Endothelial cell of umbilical vein (primary cell): ENCODE measurements around the gene EPB41L3. TPM values are rescaled to one million over a fixed set of nuclear protein-coding genes. Genes with fewer than 3 reads are reported as not detected.

ENCODE experiments used
- BruUV-seq: library from RNA; stranded (reverse); fragments of 400-500 nt; replicated peaks from 2 replicates; lab custom pipeline; 2021; lab: Mats Ljungman, UMichigan
- CTCF ChIA-PET: fragments of 300-600, 350-600 bp; sonication (Branson Sonifier 250); formaldehyde crosslinking; loops from one replicate; lab custom pipeline; 2021; ENCODE audit warnings: antibody characterized with exemption, inconsistent platforms; lab: Charles Lee
- POLR2A ChIA-PET: fragments of 300-600, 350-600 bp; sonication (Branson Sonifier 250); formaldehyde crosslinking; loops from one replicate; lab custom pipeline; 2021; ENCODE audit warnings: antibody characterized with exemption, inconsistent platforms; lab: Charles Lee
- DNase-seq: peaks from one replicate; pipeline ENCODE4 v3.0.0-alpha.2; 2011; ENCODE audit warnings: low read depth, low spot score
- FAIRE-seq: peaks from 2 replicates; lab custom pipeline; 2011; peaks lifted over from hg19 to GRCh38; lab: Jason Lieb, UNC
- H2AFZ ChIP-seq: 2 replicates; pipeline ENCODE4 v1.6.0; 2012; ENCODE audit warnings: low read depth, low read length, control low read depth, inconsistent platforms
- H3K27ac ChIP-seq: 2 replicates; pipeline ENCODE4 v1.5.1; 2011; ENCODE audit warnings: low read depth, mild to moderate bottlenecking, control low read depth, low read length, moderate library complexity; ENCODE audit not compliant: insufficient read depth
- H3K27me3 ChIP-seq, 2 experiments: 2 replicates each; pipeline versions ENCODE4 v1.6.0 to v1.6.1; 2011; ENCODE audit warnings: low read length in 2 of 2, mixed read lengths in 1 of 2; ENCODE audit not compliant: control insufficient read depth in 2 of 2, insufficient read depth in 2 of 2
- H3K36me3 ChIP-seq, 2 experiments: 2 replicates in 1 of 2; 3 replicates in 1 of 2; pipeline ENCODE4 v1.5.1; 2011; ENCODE audit warnings: low read length in 2 of 2, mild to moderate bottlenecking in 1 of 2, moderate library complexity in 1 of 2; ENCODE audit not compliant: control insufficient read depth in 2 of 2, insufficient read depth in 2 of 2; ENCODE audit errors: extremely low read depth in 1 of 2
- H3K4me1 ChIP-seq: 3 replicates; pipeline ENCODE4 v1.5.1; 2011; ENCODE audit warnings: mild to moderate bottlenecking, low read length; ENCODE audit not compliant: control insufficient read depth, insufficient read depth; ENCODE audit errors: extremely low read depth
- H3K4me2 ChIP-seq: 2 replicates; pipeline ENCODE4 v1.6.1; 2011; ENCODE audit warnings: low read length, control low read depth, mixed read lengths; ENCODE audit not compliant: insufficient read depth
- H3K4me3 ChIP-seq, 3 experiments: fragments of 200-600 bp in 1 of 3; sonication (generic), shearing (Covaris generic) in 1 of 3; replicated peaks in 1 of 3; 2 replicates each; pipeline ENCODE4 v1.5.1; 2011 to 2016; ENCODE audit warnings: control low read depth in 3 of 3, low read length in 3 of 3, mild to moderate bottlenecking in 2 of 3, inconsistent platforms in 1 of 3, low read depth in 1 of 3, moderate library complexity in 1 of 3; ENCODE audit not compliant: insufficient read depth in 1 of 3
- H3K79me2 ChIP-seq: 2 replicates; pipeline ENCODE4 v1.6.0; 2012; ENCODE audit warnings: low read length, inconsistent platforms; ENCODE audit not compliant: control insufficient read depth, insufficient read depth
- H3K9ac ChIP-seq: replicated peaks from 2 replicates; pipeline ENCODE3; 2011; ENCODE audit warnings: low read length, control low read depth; ENCODE audit not compliant: insufficient read depth; ENCODE audit errors: extremely low read depth
- H3K9me1 ChIP-seq: replicated peaks from 3 replicates; pipeline ENCODE4 v1.6.0; 2011; ENCODE audit warnings: mild to moderate bottlenecking, low read length; ENCODE audit not compliant: control insufficient read depth, insufficient read depth; ENCODE audit errors: extremely low read depth
- H3K9me3 ChIP-seq: replicated peaks from 2 replicates; pipeline ENCODE4 v1.5.1; 2012; ENCODE audit warnings: low read length, inconsistent platforms; ENCODE audit not compliant: control insufficient read depth, insufficient read depth
- H4K20me1 ChIP-seq: replicated peaks from 2 replicates; pipeline ENCODE3; 2011; ENCODE audit warnings: mild to moderate bottlenecking, low read length; ENCODE audit not compliant: control insufficient read depth, insufficient read depth; ENCODE audit errors: extremely low read depth
- CTCF ChIP-seq, 2 donors: IDR thresholded peaks; 1 replicate in 1 of 2; 2 replicates in 1 of 2; pipeline ENCODE4 v1.5.1; 2011; ENCODE audit warnings: low read length in 2 of 2, mild to moderate bottlenecking in 2 of 2, moderate library complexity in 2 of 2, control low read depth in 1 of 2, inconsistent platforms in 1 of 2, low read depth in 1 of 2; ENCODE audit not compliant: insufficient read depth in 1 of 2; ENCODE audit errors: extremely low read depth in 1 of 2
- EZH2 ChIP-seq: IDR thresholded peaks from 2 replicates; pipeline ENCODE4 v1.6.1; 2012; ENCODE audit warnings: borderline replicate concordance, low read depth, mild to moderate bottlenecking, moderate library complexity, low read length, inconsistent platforms; ENCODE audit not compliant: severe bottlenecking
- FOS ChIP-seq: IDR thresholded peaks from 2 replicates; pipeline ENCODE4 v1.6.1; 2011; ENCODE audit warnings: mild to moderate bottlenecking, low read length, moderate library complexity, borderline replicate concordance; ENCODE audit not compliant: insufficient read depth
- GATA2 ChIP-seq: IDR thresholded peaks from 2 replicates; pipeline ENCODE4 v1.7.0; 2011; ENCODE audit warnings: low read depth, mild to moderate bottlenecking, moderate library complexity, mixed read lengths, low read length; ENCODE audit not compliant: insufficient read length, insufficient read depth
- JUN ChIP-seq: IDR thresholded peaks from 2 replicates; pipeline ENCODE4 v1.6.1; 2011; ENCODE audit warnings: borderline replicate concordance, low read depth; ENCODE audit not compliant: insufficient read length, insufficient read depth
- MAX ChIP-seq: IDR thresholded peaks from 2 replicates; pipeline ENCODE4 v1.6.1; 2011; ENCODE audit not compliant: insufficient read depth, insufficient read length
- MYC ChIP-seq: IDR thresholded peaks from one replicate; pipeline ENCODE4 v1.6.1; 2011; ENCODE audit warnings: mild to moderate bottlenecking, low read depth, low read length
- POLR2A ChIP-seq: IDR thresholded peaks from 2 replicates; pipeline ENCODE4 v1.6.1; 2012; ENCODE audit warnings: low read depth, mild to moderate bottlenecking, control low read depth, low read length
- POLR2AphosphoS5 ChIP-seq: IDR thresholded peaks from 2 replicates; pipeline ENCODE4 v1.6.1; 2012; ENCODE audit warnings: low read depth, mild to moderate bottlenecking, control low read depth, low read length, moderate library complexity; ENCODE audit not compliant: insufficient read depth
- dilution Hi-C: fragments of 300-500 bp; cut with MboI; formaldehyde crosslinking; loops from one replicate; pipeline ENCODE4 v1.15.0; 2019; ENCODE audit warnings: low sequenced_read_pairs; ENCODE audit not compliant: extremely low pct_ligation_motif_present
- intact Hi-C: fragments of 100-400 bp; cut with micrococcal nuclease; formaldehyde crosslinking; loops from one replicate; pipeline ENCODE4 v1.10.0; 2022
- polyA plus RNA-seq, 4 experiments: library from polyadenylated mRNA; depleted of rRNA in 3 of 4; stranded (reverse) in 3 of 4; unstranded in 1 of 4; fragments of >200 nt; gene quantifications; 2 replicates each; pipeline versions ENCODE4 v1.2.1 to v1.2.3, GENCODE V29; 2011 to 2012; ENCODE audit warnings: missing spikeins in 1 of 4
- total RNA-seq: library from RNA; stranded (reverse); gene quantifications from 2 replicates; pipeline ENCODE4 v1.2.3, GENCODE V29; 2021

EPB41L3 gene
- total and polyA plus RNA-seq, 2 donors (not counting 3 experiments of a cell fraction or from before 2014, with no cell fraction given) = 38.9 to 114 TPM

- no peaks in the 10 kb centered on the region for H3K9me3 ChIP-seq
- peaks cover 49% of the 10 kb centered on the region for H3K4me1 ChIP-seq
- no peak overlapping the region for H3K4me3 ChIP-seq
- H3K27me3 ChIP-seq = no peaks in the 10 kb centered on the region
- no peaks in the 10 kb centered on the region for H3K36me3 ChIP-seq
- peak overlapping the region; percentile 42 for H3K4me2 ChIP-seq
- H4K20me1 ChIP-seq = peaks cover 4% of the 10 kb centered on the region
- dilution Hi-C loops (no loop called here), intact Hi-C loops (no loop called here)
- H3K79me2 ChIP-seq = peaks cover 81% of the 10 kb centered on the region
- CTCF ChIA-PET = interaction anchor here (1.2 to 2.0 kb wide), 4 partner anchors 11 to 57 kb away, joined by 4 to 13 read pairs (median 4); no protein-coding TSS in a partner anchor
- no peak for TF ChIP-seq EZH2
- no peak for TF ChIP-seq POLR2AphosphoS5
- TF ChIP-seq CTCF (IDR thresholded peaks at IDR 0.05; ENCODE audit: extremely low read depth in 1 of 2, insufficient read depth in 1 of 2, low read depth in 1 of 2, low read length in 2 of 2) = no peak
- no peak for TF ChIP-seq MAX
- no peak for TF ChIP-seq JUN
- TF ChIP-seq GATA2 = no peak
- no peak for TF ChIP-seq POLR2A
- no peak for TF ChIP-seq MYC
- no peak for TF ChIP-seq FOS
- DNase-seq (no peak), FAIRE-seq (no peak)
- POLR2A ChIA-PET = no interaction called here
- H3K27ac ChIP-seq = no peak overlapping the region
- no TSS peak for BruUV-seq
- no peaks in the 10 kb centered on the region for H3K9me1 ChIP-seq
- H2AFZ ChIP-seq = no peak overlapping the region
- no peak overlapping the region for H3K9ac ChIP-seq
Observed at GRCh38 chr18:5515011-5515784, 28.6 kb downstream of the EPB41L3 start.
